HCT116 (cell line): ENCODE data around the gene TBCD. TPM values are rescaled to one million over a fixed set of nuclear protein-coding genes. Genes with fewer than 3 reads are reported as not detected.

Experiments used
- ATAC-seq: fragments of 200-7000 bp; cut with Tn5 transposase; 2 replicates; pipeline ENCODE4 v1.9.1; 2020; ENCODE audit warnings: mild to moderate bottlenecking, moderate library complexity
- BruUV-seq: library from RNA; stranded (reverse); fragments of 400-500 nt; replicated peaks from 2 replicates; lab custom pipeline; 2021; lab: Mats Ljungman, UMichigan
- CTCF ChIA-PET: fragments of 300-600 bp; sonication (Branson Sonifier 250); formaldehyde crosslinking; loops from one replicate; lab custom pipeline; 2021; ENCODE audit warnings: antibody characterized with exemption; lab: Charles Lee
- POLR2A ChIA-PET: fragments of 300-600, 350-600 bp; sonication (Branson Sonifier 250); formaldehyde crosslinking; loops from one replicate; lab custom pipeline; 2021; ENCODE audit warnings: antibody characterized with exemption; lab: Charles Lee
- RAD21 ChIA-PET, 2 experiments: fragments of 300-600 bp; sonication (Branson Sonifier 250); formaldehyde crosslinking; loops; one replicate each; lab custom pipeline; 2023; ENCODE audit warnings: low total read pairs in 2 of 2; ENCODE audit not compliant: uncharacterized antibody in 2 of 2, unreplicated experiment in 2 of 2, low non-redundant PET in 1 of 2; lab: Charles Lee
- DNase-seq: peaks from one replicate; pipeline ENCODE4 v3.0.0-alpha.2; 2010; ENCODE audit warnings: low read depth, low spot score
- H2AFZ ChIP-seq: fragments of 200-600 bp; shearing (Covaris generic), sonication (generic); 2 replicates; pipeline ENCODE4 v1.6.1; 2017; ENCODE audit warnings: low read depth, mixed run types, mixed read lengths, antibody characterized with exemption, low read length; ENCODE audit not compliant: poor library complexity, severe bottlenecking
- H3K27ac ChIP-seq: 2 replicates; pipeline ENCODE4 v1.5.1; 2012; ENCODE audit warnings: low read depth, low read length
- H3K27me3 ChIP-seq: fragments of 200-600 bp; sonication (generic); 2 replicates; pipeline ENCODE4 v1.6.1; 2016; ENCODE audit warnings: mixed run types, low read length, mixed read lengths; ENCODE audit not compliant: insufficient read depth
- H3K36me3 ChIP-seq, 2 experiments: fragments of 200-500 bp in 1 of 2; fragments of 200-600 bp in 1 of 2; sonication (Bioruptor generic) in 1 of 2; sonication (generic) in 1 of 2; 2 replicates each; pipeline versions ENCODE4 v1.5.1 to v1.6.1; 2014 to 2016; ENCODE audit warnings: low read length in 2 of 2, inconsistent platforms in 1 of 2, mixed read lengths in 1 of 2, mixed run types in 1 of 2; ENCODE audit not compliant: insufficient read depth in 2 of 2, control insufficient read depth in 1 of 2
- H3K4me1 ChIP-seq, 2 experiments: fragments of 200-600 bp in 1 of 2; sonication (generic) in 1 of 2; 2 replicates each; pipeline versions ENCODE4 v1.5.1 to v1.6.1; 2012 to 2017; ENCODE audit warnings: low read length in 2 of 2, inconsistent platforms in 1 of 2, mild to moderate bottlenecking in 1 of 2, mixed read lengths in 1 of 2, mixed run types in 1 of 2, moderate library complexity in 1 of 2; ENCODE audit not compliant: insufficient read depth in 2 of 2, control insufficient read depth in 1 of 2
- H3K4me2 ChIP-seq: fragments of 200-600 bp; sonication (generic); 2 replicates; pipeline ENCODE4 v1.6.1; 2017; ENCODE audit warnings: mixed run types, low read length, mixed read lengths
- H3K4me3 ChIP-seq, 2 experiments: fragments of 200-600 bp in 1 of 2; sonication (generic) in 1 of 2; replicated peaks in 1 of 2; 2 replicates each; pipeline ENCODE4 v1.5.1; 2011 to 2016; ENCODE audit warnings: low read length in 2 of 2, control low read depth in 1 of 2, low read depth in 1 of 2, mild to moderate bottlenecking in 1 of 2, mixed read lengths in 1 of 2, mixed run types in 1 of 2
- H3K79me2 ChIP-seq: fragments of 200-600 bp; sonication (generic); 2 replicates; pipeline ENCODE4 v1.6.1; 2017; ENCODE audit warnings: mild to moderate bottlenecking, mixed run types, low read length, moderate library complexity, mixed read lengths; ENCODE audit not compliant: insufficient read depth
- H3K9ac ChIP-seq: fragments of 200-600 bp; sonication (generic); 2 replicates; pipeline ENCODE4 v1.6.1; 2016; ENCODE audit warnings: low read length, mixed read lengths
- H3K9me2 ChIP-seq: fragments of 200-600 bp; sonication (generic), shearing (Covaris generic); 2 replicates; pipeline ENCODE4 v1.6.1; 2017; ENCODE audit warnings: mixed run types, mild to moderate bottlenecking, moderate library complexity; ENCODE audit not compliant: insufficient read depth
- H3K9me3 ChIP-seq, 2 experiments: fragments of 200-500 bp in 1 of 2; fragments of 200-600 bp in 1 of 2; sonication (Bioruptor generic) in 1 of 2; sonication (generic) in 1 of 2; 2 replicates each; pipeline ENCODE4 v1.6.1; 2014 to 2017; ENCODE audit warnings: low read length in 2 of 2, mixed read lengths in 2 of 2, inconsistent platforms in 1 of 2, low read depth in 1 of 2, mild to moderate bottlenecking in 1 of 2, mixed run types in 1 of 2, moderate library complexity in 1 of 2; ENCODE audit not compliant: control insufficient read depth in 1 of 2, insufficient read depth in 1 of 2
- H4K20me1 ChIP-seq: fragments of 200-600 bp; sonication (generic), shearing (Covaris generic); 2 replicates; pipeline ENCODE4 v1.6.1; 2017; ENCODE audit warnings: mixed run types, mild to moderate bottlenecking, moderate library complexity; ENCODE audit not compliant: insufficient read depth
- ATF3 ChIP-seq: IDR thresholded peaks from 2 replicates; pipeline ENCODE4 v1.6.1; 2012
- CEBPB ChIP-seq: IDR thresholded peaks from 2 replicates; pipeline ENCODE4 v1.6.1; 2012; ENCODE audit warnings: low read depth
- CTCF ChIP-seq, 3 experiments: fragments of 200-600 bp in 1 of 3; sonication (generic) in 1 of 3; IDR thresholded peaks in 2 of 3; conservative IDR thresholded peaks in 1 of 3; 2 replicates each; pipeline ENCODE4 v1.5.1; 2012 to 2017; ENCODE audit warnings: low read depth in 2 of 3, low read length in 2 of 3, antibody characterized with exemption in 1 of 3, borderline replicate concordance in 1 of 3, control low read depth in 1 of 3, mild to moderate bottlenecking in 1 of 3, mixed read lengths in 1 of 3, mixed run types in 1 of 3, moderate library complexity in 1 of 3; ENCODE audit not compliant: insufficient read depth in 1 of 3
- EGR1 ChIP-seq: IDR thresholded peaks from 2 replicates; pipeline ENCODE4 v1.6.1; 2012; ENCODE audit warnings: low read depth
- ELF1 ChIP-seq: IDR thresholded peaks from 2 replicates; pipeline ENCODE4 v1.6.1; 2012; ENCODE audit warnings: low read depth, borderline replicate concordance
- EZH2 ChIP-seq: fragments of 200-600 bp; sonication (generic); IDR thresholded peaks from 2 replicates; pipeline ENCODE4 v1.6.1; 2017; ENCODE audit warnings: antibody characterized with exemption, mixed run types
- EZH2phosphoT487 ChIP-seq: fragments of 200-600 bp; IDR thresholded peaks from 2 replicates; pipeline ENCODE4 v1.6.1; 2018; ENCODE audit warnings: antibody characterized with exemption, borderline replicate concordance
- FOSL1 ChIP-seq: IDR thresholded peaks from 2 replicates; pipeline ENCODE4 v1.6.1; 2012; ENCODE audit warnings: low read depth
- JUND ChIP-seq: IDR thresholded peaks from 2 replicates; pipeline ENCODE4 v1.6.1; 2012
- MAX ChIP-seq: IDR thresholded peaks from 2 replicates; pipeline ENCODE4 v1.6.1; 2012
- POLR2A ChIP-seq: IDR thresholded peaks from 2 replicates; pipeline ENCODE4 v1.7.0; 2011; ENCODE audit warnings: borderline replicate concordance; ENCODE audit not compliant: insufficient read depth, insufficient read length; ENCODE audit errors: extremely low read depth
- POLR2AphosphoS5 ChIP-seq: IDR thresholded peaks from 2 replicates; pipeline ENCODE4 v1.6.1; 2011; ENCODE audit warnings: mild to moderate bottlenecking, low read depth, low read length, moderate library complexity
- RAD21 ChIP-seq: IDR thresholded peaks from 2 replicates; pipeline ENCODE4 v1.6.1; 2012; ENCODE audit warnings: low read depth, mild to moderate bottlenecking
- REST ChIP-seq: IDR thresholded peaks from 2 replicates; pipeline ENCODE4 v1.6.1; 2012; ENCODE audit warnings: low read depth
- SP1 ChIP-seq: IDR thresholded peaks from 2 replicates; pipeline ENCODE4 v1.6.1; 2012; ENCODE audit warnings: low read depth
- SRF ChIP-seq: IDR thresholded peaks from 2 replicates; pipeline ENCODE4 v1.6.1; 2012; ENCODE audit warnings: low read depth
- YY1 ChIP-seq: IDR thresholded peaks from 2 replicates; pipeline ENCODE4 v1.6.1; 2011; ENCODE audit warnings: low read length, low read depth, moderate library complexity, mild to moderate bottlenecking; ENCODE audit not compliant: insufficient replicate concordance; ENCODE audit errors: extremely low read depth
- ZBTB33 ChIP-seq: IDR thresholded peaks from 2 replicates; pipeline ENCODE4 v1.6.1; 2011; ENCODE audit warnings: mild to moderate bottlenecking, low read length, moderate library complexity; ENCODE audit not compliant: insufficient replicate concordance; ENCODE audit errors: extremely low read depth
- ZFX ChIP-seq: fragments of 450-650 bp; IDR thresholded peaks from 2 replicates; pipeline ENCODE4 v1.6.1; 2017
- ZNF274 ChIP-seq: fragments of 200-500 bp; sonication (Bioruptor generic); IDR thresholded peaks from 2 replicates; pipeline ENCODE4 v1.6.1; 2014; ENCODE audit warnings: mild to moderate bottlenecking, low read depth, low read length, inconsistent platforms
- intact Hi-C: fragments of 100-400 bp; cut with micrococcal nuclease; formaldehyde crosslinking; loops from 2 replicates; pipeline ENCODE4 v1.10.0; 2022
- total RNA-seq: library from RNA; stranded (reverse); gene quantifications from one replicate; pipeline ENCODE4 v1.2.1, GENCODE V29; 2021; ENCODE audit not compliant: unreplicated experiment

Gene TBCD
- total RNA-seq, 1 experiment from 2014 or later, result 152 TPM

GRCh38 chr17:82813299-82814051, 61.6 kb downstream of the TBCD start:
- H3K4me3 ChIP-seq, result no peak overlapping the region
- ChIA-PET CTCF (interaction anchor here (0.9 kb wide), 1 partner anchor 100 kb away, joined by 3 read pairs; no protein-coding TSS in a partner anchor), RAD21 (no interaction called here), POLR2A (no interaction called here)
- H3K4me2 ChIP-seq, result no peak overlapping the region
- intact Hi-C loops, result no loop called here
- 0 out of 2 replicates have a peak, but pooled peaks cover 3% of the 10 kb centered on the region for H3K79me2 ChIP-seq
- ATAC-seq (no peak), DNase-seq (no peak)
- TF ChIP-seq MAX (no peak), FOSL1 (no peak), ZNF274 (no peak), JUND (no peak), POLR2AphosphoS5 (no peak), ZBTB33 (no peak), POLR2A (no peak), EZH2phosphoT487 (no peak), SP1 (no peak), ATF3 (no peak), EZH2 (no peak), SRF (no peak), RAD21 (no peak), CTCF (IDR thresholded peaks at IDR 0.05 in 2 of 3, conservative IDR thresholded peaks at IDR 0.05 in 1 of 3; ENCODE audit: borderline replicate concordance in 1 of 3, insufficient read depth in 1 of 3, low read depth in 2 of 3, low read length in 2 of 3) (no peak), EGR1 (no peak), ZFX (no peak), YY1 (no peak), CEBPB (no peak), ELF1 (no peak), REST (no peak)
- H3K9ac ChIP-seq, result no peak overlapping the region
- no peaks in the 10 kb centered on the region for H3K4me1 ChIP-seq
- no peaks in the 10 kb centered on the region for H3K9me2 ChIP-seq
- no peaks in the 10 kb centered on the region for H3K9me3 ChIP-seq
- no peaks in the 10 kb centered on the region for H4K20me1 ChIP-seq
- no peaks in the 10 kb centered on the region for H3K27me3 ChIP-seq
- no peak overlapping the region for H3K27ac ChIP-seq
- H2AFZ ChIP-seq, result no peak overlapping the region
- no TSS peak for BruUV-seq
- peaks cover 6 to 38% of the 10 kb centered on the region in 2 experiments for H3K36me3 ChIP-seq
